Limb (tissue), 2 donors: Measurements from ENCODE around the gene EXOC4.

Source experiments
- DNase-seq, 2 donors: peaks; one replicate each; pipeline ENCODE4 v3.0.0-alpha.2; 2016; ENCODE audit errors: extremely low spot score in 2 of 2

The EXOC4 gene

GRCh38 chr7:133534816-133535215 is 281.9 kb downstream of the EXOC4 start:
- DNase-seq, result no peak

- no peak for DNase-seq
Measured at GRCh38 chr7:133535308-133535707, 282.4 kb downstream of the EXOC4 start.

- DNase-seq, result no peak
Measured at GRCh38 chr7:133536450-133536849, 283.6 kb downstream of the EXOC4 start.

- no peak for DNase-seq
Measured at GRCh38 chr7:133539016-133539415, 286.1 kb downstream of the EXOC4 start.

GRCh38 chr7:133540096-133540860 is 287.4 kb downstream of the EXOC4 start:
- no peak for DNase-seq

GRCh38 chr7:133542209-133542780 is 289.4 kb downstream of the EXOC4 start:
- DNase-seq, result no peak

GRCh38 chr7:133543657-133544056 is 290.8 kb downstream of the EXOC4 start:
- no peak for DNase-seq

GRCh38 chr7:133545618-133546017 is 292.7 kb downstream of the EXOC4 start:
- DNase-seq, result no peak

GRCh38 chr7:133547981-133548380 is 295.1 kb downstream of the EXOC4 start:
- no peak for DNase-seq

GRCh38 chr7:133549633-133550032 is 296.8 kb downstream of the EXOC4 start:
- no peak for DNase-seq

- no peak for DNase-seq
Measured at GRCh38 chr7:133550145-133550544, 297.3 kb downstream of the EXOC4 start.

- DNase-seq, result no peak
Measured at GRCh38 chr7:133550811-133551210, 297.9 kb downstream of the EXOC4 start.

- DNase-seq, result no peak
Measured at GRCh38 chr7:133551466-133551865, 298.6 kb downstream of the EXOC4 start.

GRCh38 chr7:133552079-133552478 is 299.2 kb downstream of the EXOC4 start:
- DNase-seq, result no peak

- DNase-seq, result no peak
Measured at GRCh38 chr7:133554330-133554729, 301.5 kb downstream of the EXOC4 start.

GRCh38 chr7:133556048-133556447 is 303.2 kb downstream of the EXOC4 start:
- no peak for DNase-seq

GRCh38 chr7:133556553-133556952 is 303.7 kb downstream of the EXOC4 start:
- DNase-seq, result no peak

- no peak for DNase-seq
Measured at GRCh38 chr7:133560900-133561299, 308.0 kb downstream of the EXOC4 start.

- DNase-seq, result no peak
Measured at GRCh38 chr7:133561396-133561795, 308.5 kb downstream of the EXOC4 start.

GRCh38 chr7:133562621-133563020 is 309.7 kb downstream of the EXOC4 start:
- DNase-seq, result no peak

- no peak for DNase-seq
Measured at GRCh38 chr7:133563251-133563650, 310.4 kb downstream of the EXOC4 start.

GRCh38 chr7:133564484-133564883 is 311.6 kb downstream of the EXOC4 start:
- DNase-seq, result no peak

GRCh38 chr7:133568544-133568943 is 315.7 kb downstream of the EXOC4 start:
- DNase-seq, result no peak
